ENCODE results near the gene TAS2R42.

The TAS2R42 gene, protein sequence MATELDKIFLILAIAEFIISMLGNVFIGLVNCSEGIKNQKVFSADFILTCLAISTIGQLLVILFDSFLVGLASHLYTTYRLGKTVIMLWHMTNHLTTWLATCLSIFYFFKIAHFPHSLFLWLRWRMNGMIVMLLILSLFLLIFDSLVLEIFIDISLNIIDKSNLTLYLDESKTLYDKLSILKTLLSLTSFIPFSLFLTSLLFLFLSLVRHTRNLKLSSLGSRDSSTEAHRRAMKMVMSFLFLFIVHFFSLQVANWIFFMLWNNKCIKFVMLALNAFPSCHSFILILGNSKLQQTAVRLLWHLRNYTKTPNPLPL

DNA sequence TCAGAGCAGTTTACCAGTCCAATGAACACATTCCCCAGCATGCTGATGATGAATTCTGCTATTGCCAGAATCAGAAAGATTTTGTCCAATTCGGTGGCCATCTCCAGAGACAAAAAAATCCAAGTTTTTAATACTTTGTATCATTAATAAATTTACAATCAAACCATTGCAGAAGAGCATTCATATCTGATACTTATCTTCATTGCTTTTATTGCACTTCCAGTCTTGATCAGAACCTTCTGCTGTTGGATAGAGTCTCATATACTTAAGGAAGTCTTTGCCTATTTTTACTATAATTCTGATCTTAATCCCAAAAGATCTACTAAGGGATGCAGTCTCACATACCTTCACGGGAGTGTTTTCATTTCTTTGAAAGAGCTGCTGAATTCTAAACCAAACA lies at the start of gene TAS2R42:
TSS of gene TAS2R42 (minus strand) at position 101 of the 400 bp plus-strand sequence. CDS start at position 101, 0 bp downstream.
- DNase-seq = no peak

DNA sequence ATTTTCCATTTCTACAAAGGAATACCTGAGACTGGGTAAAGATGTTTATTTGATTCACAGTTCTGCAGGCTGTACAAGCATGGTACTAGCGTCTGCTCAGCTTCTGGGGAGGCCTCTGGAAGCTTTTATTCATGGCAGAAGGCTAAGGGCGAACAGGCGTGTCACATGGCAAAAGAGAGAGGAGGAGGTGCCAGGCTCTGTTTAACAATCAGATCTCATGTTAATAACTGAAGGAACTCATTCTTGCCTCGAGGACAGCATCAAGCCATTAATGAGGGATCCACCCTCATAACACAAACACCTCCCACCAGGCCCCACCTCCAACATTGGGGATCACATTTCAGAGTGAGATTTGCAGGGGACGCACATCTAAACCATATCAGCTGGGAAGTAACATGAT lies 46.8 kb upstream of the TAS2R42 start:
- no peak for DNase-seq

DNA sequence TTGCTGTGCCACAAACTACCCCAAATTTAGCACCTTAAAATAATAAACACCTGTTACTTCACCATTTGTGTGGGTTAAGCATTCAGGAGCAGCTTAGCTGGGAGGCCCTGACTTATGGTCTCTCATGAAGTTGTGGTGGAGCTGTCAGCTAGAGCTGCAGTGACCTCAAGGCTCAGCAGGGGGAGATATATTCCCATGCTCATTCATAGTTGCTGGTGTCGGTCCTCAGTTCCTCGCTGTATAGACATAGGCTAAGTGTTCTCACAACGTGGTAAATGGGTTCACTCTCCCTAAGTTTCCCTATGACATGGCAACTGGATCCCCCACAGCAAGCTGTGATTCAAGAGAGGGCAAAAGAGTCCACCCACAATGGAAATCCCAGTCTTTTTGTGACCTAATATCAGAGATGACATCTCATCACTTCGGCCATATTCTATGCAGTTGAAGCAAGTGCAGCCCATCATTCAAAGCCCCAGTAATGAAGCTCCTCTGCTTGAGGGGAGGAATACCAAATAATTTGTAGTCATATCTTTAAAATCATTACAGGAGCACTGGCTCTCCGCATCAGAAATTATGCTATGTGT lies 41.7 kb upstream of the TAS2R42 start:
- peak; percentile 5 to 8 for DNase-seq

DNA sequence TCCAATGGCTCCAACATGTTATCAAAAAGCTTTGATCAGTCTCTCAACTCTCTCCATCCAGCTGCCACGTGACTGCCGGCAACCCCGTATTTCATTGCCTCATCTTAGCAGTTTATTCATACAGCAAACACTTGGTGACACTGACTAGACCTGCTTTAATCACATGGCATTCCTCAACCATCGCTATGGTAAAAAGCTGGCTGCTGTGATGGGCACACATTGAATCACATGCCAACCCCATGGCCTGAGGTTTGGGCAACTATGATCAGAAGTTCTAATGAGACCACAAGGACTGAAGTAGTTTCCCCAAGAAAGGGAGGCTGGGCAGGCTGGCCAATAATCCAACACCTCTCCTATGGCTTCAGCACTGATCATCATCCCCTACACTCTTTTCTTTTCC lies 40.6 kb upstream of the TAS2R42 start:
- DNase-seq = no peak

DNA sequence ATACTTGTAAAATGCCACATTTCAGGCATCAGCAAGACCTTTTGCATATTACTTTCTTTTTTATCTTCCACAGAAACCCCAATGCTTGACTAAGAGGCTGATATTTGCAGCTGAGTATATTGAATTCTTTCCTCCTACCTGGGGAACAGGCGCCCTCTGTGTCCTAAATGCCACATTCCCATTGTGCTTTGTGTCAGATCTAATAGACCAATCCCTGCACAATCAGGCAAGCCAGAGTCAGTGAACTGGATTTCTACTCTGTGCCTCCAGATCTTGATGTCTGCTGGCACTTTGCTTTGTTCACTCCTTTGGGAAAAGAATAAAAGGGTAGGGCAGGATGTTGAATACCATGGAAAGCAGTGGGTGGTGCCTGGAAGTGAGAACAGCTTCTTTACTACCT lies 22.4 kb upstream of the TAS2R42 start:
- DNase-seq = no peak

DNA sequence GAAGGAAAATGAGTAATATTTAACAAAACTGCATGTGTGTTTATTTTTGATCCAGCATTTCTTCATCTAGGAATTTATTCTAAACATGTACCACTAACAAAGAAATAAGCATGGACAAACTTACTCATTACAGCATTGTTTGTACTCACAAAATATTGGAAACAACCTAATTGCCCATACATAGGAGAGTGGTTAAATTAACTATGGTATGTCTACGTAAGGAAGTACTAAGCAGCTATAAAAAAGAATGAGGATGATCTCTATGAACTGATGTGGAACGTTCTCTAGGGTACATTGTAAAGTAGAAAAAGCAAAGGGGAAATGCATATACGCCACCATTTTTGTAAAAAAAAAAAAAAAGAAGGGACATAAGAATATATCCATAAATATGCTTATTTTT lies 17.4 kb upstream of the TAS2R42 start:
- no peak for DNase-seq

DNA sequence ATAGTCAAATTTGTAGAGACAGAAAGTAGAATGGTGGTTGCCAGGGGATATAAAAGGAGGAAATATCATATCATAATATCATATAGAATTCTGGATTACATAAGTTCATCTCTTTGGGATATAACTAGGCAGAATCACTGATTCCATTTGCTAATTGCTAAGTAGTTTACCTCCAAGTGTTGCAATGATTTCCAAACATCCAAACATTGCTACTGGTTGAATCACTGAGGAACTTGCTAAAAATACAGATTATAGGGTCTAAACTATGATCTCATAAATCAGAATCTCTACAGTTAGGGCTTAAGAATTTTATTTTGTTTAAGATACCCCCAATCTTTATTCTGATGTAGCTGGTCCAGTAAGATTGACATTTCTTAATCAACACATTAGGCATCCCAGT lies 16.1 kb upstream of the TAS2R42 start:
- no peak for DNase-seq

DNA sequence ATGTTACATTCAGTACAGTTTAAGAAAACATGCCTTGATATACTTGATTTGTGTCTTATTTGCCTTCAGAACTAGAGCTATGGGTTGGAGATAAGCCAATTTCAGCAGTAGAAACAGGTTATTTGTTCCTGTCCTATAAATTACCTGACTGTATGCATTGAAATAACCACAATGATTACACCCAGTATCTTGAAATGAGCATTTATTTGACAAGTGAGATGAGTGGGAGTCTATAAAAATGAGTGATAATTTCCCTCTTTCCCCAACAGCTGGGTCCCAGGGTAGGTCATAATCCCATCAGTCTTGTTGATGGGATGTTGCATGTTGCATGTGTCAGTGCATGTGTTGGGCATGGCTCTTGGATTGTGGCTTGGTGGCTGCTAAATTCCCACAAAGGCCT lies 3.7 kb downstream of the TAS2R42 start:
- DNase-seq = no peak

DNA sequence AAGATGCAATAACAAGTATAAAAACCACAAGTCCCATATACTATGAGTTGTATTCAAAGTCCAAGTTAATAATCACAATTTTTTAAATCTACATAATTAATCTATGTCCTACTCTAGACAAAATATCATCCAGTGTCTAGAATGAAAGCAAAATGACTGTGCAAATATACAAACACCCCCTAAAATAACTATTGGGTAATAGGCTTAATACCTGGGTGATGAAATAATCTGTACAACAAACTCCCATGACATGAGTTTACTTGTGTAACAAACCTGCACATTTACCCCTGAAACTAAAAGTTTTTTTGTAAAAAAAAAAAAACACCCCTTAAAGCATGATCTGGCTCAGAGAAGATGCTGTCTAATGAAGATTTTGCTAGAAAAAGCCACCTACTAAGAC lies 4.2 kb downstream of the TAS2R42 start:
- DNase-seq = no peak

DNA sequence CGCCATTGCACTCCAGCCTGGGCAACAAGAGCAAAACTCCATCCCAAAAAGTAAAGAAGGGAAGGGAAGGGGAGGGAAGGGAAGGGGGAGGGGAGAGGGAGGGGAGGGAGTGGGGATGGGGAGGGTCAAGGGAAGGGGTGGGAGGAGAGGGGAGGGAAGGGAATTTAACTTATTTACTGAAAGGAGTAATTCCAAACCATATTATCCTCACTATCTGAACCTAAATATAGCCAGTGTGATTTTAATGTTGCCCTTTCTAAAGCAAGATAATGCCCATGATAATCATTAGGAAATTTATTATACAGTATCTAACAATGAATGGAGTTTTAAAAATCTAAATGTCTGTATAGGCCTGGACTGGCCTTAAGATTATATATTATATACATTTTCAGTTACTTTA lies 8.5 kb downstream of the TAS2R42 start:
- no peak for DNase-seq

DNA sequence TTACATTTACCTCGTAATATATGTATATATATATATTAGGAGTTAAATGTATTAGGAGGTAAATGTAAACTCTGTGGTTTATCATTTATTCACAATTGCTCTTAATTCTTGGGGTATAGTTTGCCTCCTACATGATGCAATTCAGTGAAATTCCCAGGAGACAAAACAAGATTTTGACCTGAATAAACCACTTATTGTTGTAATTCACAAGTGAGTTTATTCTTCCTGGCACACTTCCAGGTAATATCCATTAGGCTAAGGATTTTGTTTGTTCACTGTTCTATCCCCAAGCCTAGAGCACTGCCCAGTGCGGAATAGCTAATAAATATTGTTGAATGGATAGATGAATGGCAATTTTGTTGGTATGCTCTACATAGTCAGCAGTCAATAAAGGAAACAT lies 12.7 kb downstream of the TAS2R42 start:
- no peak for DNase-seq

DNA sequence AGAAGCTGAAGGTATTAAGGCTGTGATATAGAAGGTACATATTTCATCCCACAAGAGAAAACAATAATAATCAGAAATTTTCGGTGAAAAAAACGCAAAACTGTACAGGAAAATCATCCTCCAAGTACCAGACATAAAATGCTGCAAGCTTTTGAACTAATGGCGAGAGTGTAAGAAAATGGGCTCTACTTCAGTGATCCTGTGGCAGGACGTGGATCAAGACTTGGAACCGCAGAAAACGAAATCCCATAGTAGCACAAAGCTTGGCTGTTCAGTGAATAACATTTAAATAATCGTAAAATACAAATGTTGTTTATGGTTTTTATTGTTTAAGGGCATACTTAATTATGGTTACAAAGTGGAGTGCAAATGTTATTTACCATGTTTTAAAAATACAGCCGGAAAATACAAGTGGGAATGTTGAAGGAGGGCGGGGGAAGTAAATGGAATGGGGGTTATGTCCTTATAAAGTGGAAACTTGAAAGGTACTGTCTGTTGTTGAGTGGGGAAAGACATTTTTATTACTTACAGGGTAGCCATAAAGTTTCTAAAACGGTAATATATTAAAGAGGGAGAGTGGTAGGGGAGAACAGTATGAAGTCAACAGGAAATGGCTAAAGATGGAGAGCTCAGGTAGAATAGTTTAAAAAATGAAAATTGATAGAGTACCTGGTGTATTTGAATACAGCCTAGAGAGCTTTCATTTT lies 14.6 kb downstream of the TAS2R42 start:
- no peak for DNase-seq

DNA sequence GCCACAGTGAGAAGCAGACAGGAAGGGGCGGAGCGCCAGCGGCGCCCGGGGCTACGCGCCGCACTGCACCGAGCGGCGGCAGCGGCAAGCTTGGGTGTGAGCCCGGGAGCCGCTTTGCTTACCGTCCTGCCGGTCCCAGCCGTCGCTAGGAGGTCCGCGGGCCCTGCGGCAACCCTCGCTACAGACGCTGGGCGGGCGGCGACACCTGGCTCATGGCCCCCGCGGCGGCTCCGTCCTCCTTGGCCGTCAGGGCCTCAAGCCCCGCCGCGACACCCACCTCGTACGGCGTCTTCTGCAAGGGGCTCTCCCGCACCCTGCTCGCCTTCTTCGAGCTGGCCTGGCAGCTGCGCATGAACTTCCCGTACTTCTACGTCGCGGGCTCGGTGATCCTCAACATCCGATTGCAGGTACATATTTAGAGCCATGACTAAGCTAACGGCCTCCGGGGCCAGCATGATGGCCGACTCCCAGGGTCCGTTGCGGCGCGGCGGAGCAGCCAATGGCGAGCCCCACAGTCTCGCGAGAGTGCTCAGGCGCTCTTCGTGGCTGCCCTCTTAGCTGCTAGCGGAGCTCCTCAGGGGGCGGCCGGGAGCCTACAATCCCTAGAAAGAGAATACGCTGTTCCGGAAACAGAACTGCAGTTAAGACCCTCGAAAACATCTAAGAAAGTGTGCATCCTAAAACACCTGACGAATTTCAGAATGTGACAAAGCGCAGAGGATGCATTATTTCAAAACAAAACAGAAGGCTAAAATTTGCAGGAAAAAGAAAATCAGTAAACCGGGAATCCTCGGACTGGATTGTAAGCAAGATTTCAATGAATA lies 15.4 kb downstream of the TAS2R42 start, which contains the start of gene SMIM10L1:
TSS of gene SMIM10L1 (plus strand) at position 50 of the 824 bp plus-strand sequence. CDS start at position 213, 163 bp downstream.
- DNase-seq = peak; percentile 83 to 84

DNA sequence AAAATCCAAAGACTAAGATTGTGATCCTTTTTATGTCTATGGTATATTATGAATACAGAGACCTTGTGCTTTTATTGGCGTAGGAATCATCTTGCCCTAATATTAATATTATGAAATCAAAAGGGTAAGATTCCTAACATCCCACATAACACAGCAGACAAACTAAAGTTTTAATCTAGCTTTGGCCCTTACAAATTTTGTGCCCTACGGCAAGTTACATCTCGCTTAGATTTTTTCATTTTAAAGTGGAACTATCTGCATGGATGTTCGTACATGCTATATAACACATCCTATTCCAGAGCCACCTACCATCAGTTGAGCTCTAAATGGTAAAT lies 16.0 kb downstream of the TAS2R42 start:
- DNase-seq = no peak

DNA sequence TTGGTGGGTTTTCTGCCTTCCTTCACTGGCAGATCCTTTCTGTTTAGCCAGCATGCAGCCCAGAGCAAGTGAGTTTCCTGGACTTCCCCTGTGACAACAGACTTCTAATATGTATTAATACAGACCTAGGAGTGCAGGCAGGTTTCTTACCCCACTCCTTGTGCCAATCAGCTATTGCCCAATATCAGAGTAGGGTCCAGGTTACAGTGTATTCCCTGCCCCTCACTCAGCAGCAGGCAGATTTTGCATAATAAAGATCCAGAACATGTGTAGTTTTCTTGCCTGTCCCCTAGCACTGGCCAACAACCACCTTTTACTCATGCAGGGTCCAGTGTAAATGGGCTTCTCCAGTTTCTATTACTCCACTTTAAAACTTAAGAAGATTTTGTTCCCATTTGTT lies 20.4 kb downstream of the TAS2R42 start:
- no peak for DNase-seq

DNA sequence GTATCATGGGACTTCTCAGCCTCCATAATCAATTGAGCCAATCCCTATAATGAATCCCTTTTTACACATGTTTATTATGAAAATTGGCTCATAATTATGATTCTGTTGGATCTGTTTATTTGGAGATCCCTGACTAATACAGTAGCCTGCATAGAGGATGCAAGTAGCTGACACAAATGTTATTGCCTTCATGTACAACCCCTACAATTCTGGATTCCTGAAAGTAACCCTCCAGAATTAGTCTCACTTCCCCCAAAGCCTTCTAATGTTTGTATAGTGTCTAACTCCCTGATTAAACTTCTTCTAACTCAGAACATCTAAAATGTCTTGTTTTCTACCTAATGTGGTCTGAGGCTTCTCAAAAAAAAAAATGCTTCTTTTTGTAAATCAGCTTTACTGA lies 22.4 kb downstream of the TAS2R42 start:
- DNase-seq = no peak

DNA sequence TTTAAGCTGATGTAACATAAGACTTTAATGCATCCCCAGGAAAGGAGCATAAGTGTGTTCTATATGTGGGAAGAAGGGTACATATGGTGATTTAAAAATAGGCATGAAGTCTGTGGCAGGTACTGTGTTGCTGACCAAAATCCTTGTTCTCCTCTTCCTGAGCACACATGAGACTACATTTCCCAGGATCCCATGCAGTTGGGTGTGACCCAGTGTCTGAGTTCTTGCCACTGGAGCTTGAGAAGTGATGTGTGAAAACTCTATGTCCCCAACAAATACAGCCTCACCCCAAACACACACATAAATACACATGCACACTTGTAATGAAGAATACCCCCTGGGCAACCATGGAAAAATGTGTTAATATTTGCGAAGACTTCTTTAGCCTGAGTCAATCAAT lies 24.2 kb downstream of the TAS2R42 start:
- no peak for DNase-seq

DNA sequence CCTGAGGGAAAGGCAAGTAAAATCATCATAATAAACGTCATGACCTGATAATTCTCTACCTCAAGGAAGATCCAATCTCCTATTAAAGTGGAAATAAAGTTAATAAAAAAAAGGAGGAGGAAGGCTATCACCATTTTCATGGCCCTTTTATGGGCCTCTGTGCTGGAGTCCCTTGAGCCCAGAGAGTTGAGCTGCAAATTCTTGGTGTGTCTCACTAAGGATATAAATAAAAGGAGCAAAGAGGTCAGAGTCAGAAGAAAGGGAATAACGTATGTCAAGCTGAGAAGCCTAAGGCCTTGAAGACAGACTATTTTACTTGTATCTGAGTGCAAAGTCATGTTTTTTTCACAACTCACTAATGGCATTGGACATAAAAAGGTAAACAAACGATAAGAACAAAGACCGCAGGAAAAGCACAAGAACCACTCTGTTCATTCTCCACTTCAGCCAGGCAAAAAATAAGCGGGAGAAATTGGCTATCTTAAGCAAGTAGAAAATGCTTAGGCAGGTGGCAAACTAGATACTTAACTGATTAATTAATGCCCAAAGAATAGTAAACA lies 27.8 kb downstream of the TAS2R42 start:
- no peak for DNase-seq

DNA sequence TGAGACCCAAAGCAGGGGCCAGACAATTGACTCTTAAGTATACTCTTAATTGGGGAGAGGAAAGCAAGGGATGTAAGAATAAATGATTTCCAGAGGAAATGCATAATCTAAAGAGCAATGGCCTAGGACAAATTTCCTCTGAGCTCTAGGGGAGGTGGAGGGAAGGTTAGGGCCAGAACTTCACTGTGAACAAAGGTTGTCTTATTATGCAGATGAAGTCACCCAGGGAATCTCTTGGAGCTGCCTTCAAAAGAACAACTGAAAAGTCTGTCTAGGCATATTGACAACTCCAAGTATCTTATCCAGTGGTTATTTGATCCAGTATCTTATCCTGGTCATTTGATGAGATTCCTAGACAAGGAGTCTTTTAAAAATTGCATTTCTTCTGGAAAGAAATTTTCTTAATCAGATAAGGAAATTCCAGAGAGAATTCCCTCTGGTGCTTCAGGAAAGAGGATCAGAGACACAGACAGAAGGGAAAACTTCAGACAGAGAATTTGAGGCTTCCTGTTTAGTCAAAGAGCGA lies 32.3 kb downstream of the TAS2R42 start:
- DNase-seq = no peak

DNA sequence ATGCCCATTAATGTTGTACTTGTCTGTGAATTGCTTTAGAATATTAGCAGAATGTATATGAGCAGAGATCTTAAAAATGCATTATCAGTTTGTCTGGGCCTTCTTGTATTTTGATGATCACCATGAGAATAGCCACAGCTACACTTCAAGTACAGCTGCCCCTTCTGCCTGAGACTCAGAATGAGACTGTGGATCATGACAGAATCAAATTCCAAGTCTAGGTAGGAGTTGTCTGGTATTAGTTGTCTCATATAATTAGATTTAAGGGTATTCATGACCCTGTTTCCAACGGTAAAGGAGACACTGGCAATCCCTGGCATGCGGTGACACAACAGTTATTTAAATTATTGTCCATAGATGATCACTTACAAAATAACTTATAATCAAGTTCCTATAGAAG lies 34.0 kb downstream of the TAS2R42 start:
- DNase-seq = no peak

DNA sequence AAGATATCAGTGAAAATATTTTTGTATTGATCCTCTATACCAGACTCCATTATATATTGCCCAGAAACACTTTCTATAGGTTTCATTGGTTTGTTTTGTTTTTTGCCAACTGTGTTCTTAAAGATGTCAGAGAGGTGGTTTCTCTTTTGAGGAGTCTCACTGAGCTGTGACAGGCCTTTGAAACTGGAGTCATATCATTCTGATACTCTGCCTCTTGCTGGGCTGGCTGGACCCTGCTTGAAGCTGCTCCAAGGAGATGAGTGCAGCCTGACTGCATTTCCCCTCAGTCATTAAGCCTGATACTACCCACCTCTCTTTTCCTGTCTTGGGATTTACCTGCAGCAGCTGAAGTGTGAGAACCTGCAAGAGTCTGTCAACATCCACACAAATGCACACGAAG lies 35.9 kb downstream of the TAS2R42 start:
- no peak for DNase-seq

DNA sequence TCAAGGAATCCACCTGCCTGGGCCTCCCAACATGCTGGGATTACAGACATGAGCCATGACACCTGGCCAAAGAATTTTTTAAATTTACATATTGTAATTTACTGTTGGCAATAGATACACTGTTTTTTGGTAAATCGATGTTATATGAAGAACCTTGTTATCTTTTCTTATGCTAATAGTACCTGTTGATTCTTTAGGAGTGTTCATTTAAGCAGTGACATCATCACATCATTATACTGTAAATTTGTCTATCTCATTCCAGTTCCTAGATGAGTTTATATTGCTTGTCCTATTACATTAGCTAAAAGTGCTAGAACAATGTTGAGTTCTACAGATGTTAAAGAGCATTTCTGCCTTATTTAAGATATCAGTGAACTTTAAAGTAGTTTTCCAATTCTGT lies 39.3 kb downstream of the TAS2R42 start:
- DNase-seq = no peak

DNA sequence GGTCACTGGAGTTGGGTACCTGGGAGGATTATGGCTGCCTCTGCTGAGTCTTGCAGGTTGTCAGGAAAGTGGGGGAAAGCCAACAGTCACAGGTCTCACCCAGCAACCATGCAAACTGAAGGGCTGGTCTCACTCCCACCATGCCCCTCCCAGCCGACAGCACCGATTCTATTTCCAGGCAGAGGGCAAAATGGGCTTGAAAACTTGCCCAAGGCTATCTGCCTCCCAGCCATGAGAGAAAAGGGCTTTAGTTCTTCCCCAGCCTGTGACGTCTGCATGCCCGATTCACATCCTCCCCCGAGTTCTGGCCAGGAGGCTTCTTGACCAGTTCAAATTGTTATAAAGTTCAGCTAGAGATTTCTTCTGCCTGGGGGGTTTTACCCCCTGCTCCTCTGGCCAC lies 42.4 kb downstream of the TAS2R42 start:
- DNase-seq = no peak

Data from stimulated activated CD4-positive, alpha-beta T cell treated with anti-CD3 and anti-CD28 coated beads, Interleukin-4, amount 100 ng/mL, for 4 hours (primary cell).